ENCODE results near the gene WFDC10A. TPM values are rescaled to one million over a fixed set of nuclear protein-coding genes. Genes with fewer than 3 reads are reported as not detected.
"Not testable (repeated sequence)": the region's sequence is repeated elsewhere in the genome, so short reads cannot be mapped to it uniquely, and the experiment has no call there.

The WFDC10A gene
- total RNA-seq, 2 experiments from 2014 or later: not detected

- POLR2A ChIA-PET, CTCF ChIA-PET: not testable (repeated sequence)
These were observed 16.3 kb downstream of the WFDC10A start for GRCh38 chr20:45645869-45646268.

DNA sequence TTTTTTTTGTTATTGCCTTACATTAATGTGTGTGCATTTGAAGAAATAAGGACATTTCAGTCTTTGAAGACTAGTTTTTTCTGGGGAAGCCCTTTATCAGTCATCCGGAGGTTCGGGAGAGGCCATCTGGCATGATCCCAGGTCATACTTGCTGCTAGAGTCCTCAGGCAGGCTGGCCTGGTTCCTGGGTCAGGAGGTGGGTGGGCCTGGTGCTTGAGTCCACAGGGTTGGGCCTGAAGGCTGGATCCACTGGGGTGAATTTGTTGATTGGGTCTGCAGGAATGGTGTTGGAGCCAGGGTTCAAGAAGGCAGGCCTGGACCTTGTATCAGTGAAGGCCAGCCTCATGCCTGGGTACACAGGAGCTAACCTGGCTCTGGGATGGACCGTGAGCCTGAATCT lies 17.3 kb downstream of the WFDC10A start:
- ChIA-PET CTCF (no interaction called here), POLR2A (no interaction called here)

GRCh38 chr20:45647441-45648050 lies 18.0 kb downstream of the WFDC10A start:
- CTCF ChIA-PET: no interaction called here

DNA sequence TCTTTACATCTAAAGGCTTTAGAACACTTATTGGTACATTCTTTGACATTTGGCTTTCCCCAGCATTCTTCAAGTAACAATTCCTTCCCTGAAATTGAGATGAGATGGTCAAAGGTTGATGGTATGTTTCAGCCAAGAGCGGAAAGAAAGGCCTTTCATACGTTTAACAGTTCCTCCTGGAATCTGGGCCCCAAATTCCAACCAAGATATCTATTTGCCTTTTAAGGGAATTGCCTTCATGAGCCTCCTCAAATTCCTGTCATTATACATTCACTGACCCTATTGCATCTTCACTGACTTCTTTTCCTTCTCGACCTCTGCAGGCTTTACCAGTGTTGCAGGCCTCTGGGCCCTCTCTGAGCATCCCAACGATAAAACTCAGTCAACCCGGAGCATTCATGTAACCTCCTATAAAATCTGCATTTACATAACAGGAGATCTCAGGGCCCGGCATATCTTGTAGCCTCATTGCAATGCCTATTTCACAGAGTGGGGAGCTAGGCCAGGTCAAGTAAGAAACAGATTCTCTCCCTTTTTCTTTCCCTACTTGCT lies 19.8 kb downstream of the WFDC10A start:
- CTCF ChIA-PET: no interaction called here
- POLR2A ChIA-PET: no interaction called here

More at GRCh38 chr20:45647441-45648050, 18.0 kb downstream of the WFDC10A start:
- POLR2A ChIA-PET: no interaction called here

GRCh38 chr20:45651726-45652125 lies 22.2 kb downstream of the WFDC10A start:
- CTCF ChIA-PET, POLR2A ChIA-PET: not testable (repeated sequence)

DNA sequence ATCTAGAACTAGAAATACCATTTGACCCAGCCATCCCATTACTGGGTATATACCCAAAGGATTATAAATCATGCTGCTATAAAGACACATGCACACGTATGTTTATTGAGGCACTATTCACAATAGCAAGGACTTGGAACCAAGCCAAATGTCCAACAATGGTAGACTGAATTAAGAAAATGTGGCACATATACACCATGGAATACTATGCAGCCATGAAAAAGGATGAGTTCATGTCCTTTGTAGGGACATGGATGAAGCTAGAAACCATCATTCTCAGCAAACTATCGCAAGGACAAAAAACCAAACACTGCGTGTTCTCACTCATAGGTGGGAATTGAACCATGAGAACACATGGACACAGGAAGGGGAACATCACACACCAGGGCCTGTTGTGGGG lies 27.5 kb downstream of the WFDC10A start:
- CTCF ChIA-PET, POLR2A ChIA-PET: not testable (repeated sequence)

DNA sequence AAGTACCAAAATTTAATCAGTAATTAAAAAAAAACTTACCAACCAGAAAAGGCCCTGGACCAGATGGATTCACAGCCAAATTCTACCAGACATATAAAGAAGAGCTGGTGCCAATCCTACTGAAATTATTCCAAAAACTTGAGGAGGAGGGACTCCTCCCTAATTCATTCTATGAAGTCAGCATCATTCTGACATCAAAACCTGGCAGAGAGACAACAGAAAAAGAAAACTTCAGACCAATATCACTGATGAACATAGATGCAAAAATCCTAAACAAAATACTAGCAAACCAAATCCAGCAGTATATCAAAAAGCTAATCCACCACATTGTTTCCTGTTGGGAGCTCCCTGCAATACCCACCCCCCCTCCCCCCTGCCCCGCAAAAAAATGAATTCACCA lies 40.6 kb downstream of the WFDC10A start, which contains the start of gene WFDC11:
WFDC11 (minus strand) TSS at position 101 of the 400 bp plus-strand sequence. CDS start 19,639 bp downstream, outside the sequence.
- CTCF ChIA-PET: no interaction called here
- POLR2A ChIA-PET: no interaction called here

DNA sequence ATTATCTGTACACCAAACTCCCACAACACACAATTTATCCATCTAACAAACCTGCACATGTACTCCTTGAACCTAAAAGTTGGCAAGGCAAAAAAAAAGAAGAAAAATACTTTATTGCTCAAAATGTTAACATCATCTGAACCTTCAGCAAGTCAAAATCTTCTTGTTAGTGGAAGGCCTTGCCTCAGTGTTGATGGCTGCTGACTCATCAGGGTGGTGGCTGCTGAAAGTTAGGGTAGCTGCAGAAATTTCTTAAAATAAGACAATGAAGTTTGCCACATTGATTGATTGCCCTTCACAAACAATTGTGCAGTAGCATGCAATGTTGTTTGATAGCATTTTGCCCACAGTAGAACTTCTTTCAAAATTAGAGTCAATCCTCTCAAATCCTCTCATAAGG lies 43.2 kb downstream of the WFDC10A start:
- ChIA-PET POLR2A (no interaction called here), CTCF (no interaction called here)

GRCh38 chr20:45679650-45680049 lies 50.1 kb downstream of the WFDC10A start:
- CTCF ChIA-PET: no interaction called here

More at GRCh38 chr20:45679650-45680049, 50.1 kb downstream of the WFDC10A start:
- POLR2A ChIA-PET: no interaction called here

Other genes starting within 250 kb of the WFDC10A start
- 10 to 100 TPM; 10.4 to 10.6 TPM for gene DBNDD2, start 221.4 kb upstream of the WFDC10A start, total RNA-seq
- 10 to 100 TPM; 76.6 to 80.1 TPM for gene PIGT, start 213.6 kb upstream of the WFDC10A start, total RNA-seq
- not detected for gene WFDC2, start 160.0 kb upstream of the WFDC10A start, total RNA-seq
- gene SPINT3, start 114.1 kb upstream of the WFDC10A start, total RNA-seq: not detected
- not detected for gene WFDC6, start 90.3 kb upstream of the WFDC10A start, total RNA-seq
- not detected for gene EPPIN, start 82.3 kb upstream of the WFDC10A start, total RNA-seq
- gene WFDC8, start 50.5 kb upstream of the WFDC10A start, total RNA-seq: not detected
- not detected for gene WFDC9, start 1.5 kb downstream of the WFDC10A start, total RNA-seq
- gene WFDC11, start 40.5 kb downstream of the WFDC10A start, total RNA-seq: not detected
- gene WFDC13, start 72.3 kb downstream of the WFDC10A start, total RNA-seq: not detected
- not detected for gene WFDC10B, start 75.3 kb downstream of the WFDC10A start, total RNA-seq
- gene SPINT4, start 92.6 kb downstream of the WFDC10A start, total RNA-seq: not detected
- not detected for gene WFDC3, start 162.1 kb downstream of the WFDC10A start, total RNA-seq
- gene DNTTIP1, start 162.2 kb downstream of the WFDC10A start, total RNA-seq: 10 to 100 TPM; 32.4 to 33.5 TPM
- 100 to 1,000 TPM; 137 to 140 TPM for gene UBE2C, start 182.9 kb downstream of the WFDC10A start, total RNA-seq
- gene TNNC2, start 197.6 kb downstream of the WFDC10A start, total RNA-seq: not detected
- 1 to 10 TPM; 1.6 TPM for gene SNX21, start 204.1 kb downstream of the WFDC10A start, total RNA-seq
- 10 to 100 TPM; 24.0 TPM for gene ACOT8, start 227.7 kb downstream of the WFDC10A start, total RNA-seq
- 1 to 10 TPM; 4.5 to 5.2 TPM for gene ZSWIM3, start 227.9 kb downstream of the WFDC10A start, total RNA-seq